HG02678 (cell line): ENCODE results near the gene WNT4.

Experiments used
- ATAC-seq: cut with Tn5 transposase; IDR thresholded peaks from one replicate; pipeline ENCODE4 v1.9.1; 2021; ENCODE audit warnings: mild to moderate bottlenecking, moderate library complexity; ENCODE audit not compliant: unreplicated experiment

Gene WNT4

GRCh38 chr1:22164841-22165808 is 22.2 kb upstream of the WNT4 start:
- no peak for ATAC-seq

DNA sequence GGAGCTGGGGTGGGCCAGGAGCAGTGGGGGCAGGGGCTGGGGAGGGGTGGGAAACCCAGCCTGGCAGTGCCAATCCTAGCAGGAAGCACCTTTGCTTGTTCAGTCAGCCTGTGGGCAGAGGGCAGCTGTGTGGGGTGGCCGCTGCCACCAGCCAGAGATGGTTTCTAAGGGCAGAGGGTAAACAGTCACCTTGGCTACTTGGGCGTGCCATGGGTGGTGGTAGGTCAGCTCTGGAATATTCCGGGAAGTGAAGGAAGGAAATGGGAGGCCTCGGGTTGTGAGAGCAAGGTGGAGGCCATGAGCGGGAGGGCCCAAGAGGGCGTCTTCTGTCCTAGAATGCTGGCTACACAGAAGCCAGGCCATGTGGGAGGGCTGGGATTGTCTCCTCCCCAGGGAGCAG is 20.7 kb upstream of the WNT4 start:
- ATAC-seq, result no peak

DNA sequence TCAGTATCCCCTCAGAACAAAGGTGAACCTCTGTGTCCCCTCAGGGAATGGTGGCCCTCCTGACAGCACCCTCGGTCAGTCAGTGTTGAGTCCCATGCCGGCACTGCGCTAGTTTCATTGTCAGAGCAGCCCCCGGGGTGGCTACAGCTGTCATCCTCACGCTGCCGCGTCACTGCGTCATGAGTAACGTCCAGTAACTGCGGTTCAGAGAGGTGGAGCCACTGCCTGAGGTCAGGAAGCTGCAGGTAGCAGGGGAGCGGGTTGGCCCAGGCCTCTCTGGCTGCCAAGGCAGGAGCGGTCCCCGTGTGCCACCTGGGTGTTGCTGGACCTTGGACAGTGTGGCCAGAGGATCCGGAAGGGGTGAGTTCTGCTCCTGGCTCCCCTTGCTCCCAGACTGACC is 20.2 kb upstream of the WNT4 start:
- ATAC-seq, result no peak

GRCh38 chr1:22159891-22160290 is 17.0 kb upstream of the WNT4 start:
- ATAC-seq, result no peak

DNA sequence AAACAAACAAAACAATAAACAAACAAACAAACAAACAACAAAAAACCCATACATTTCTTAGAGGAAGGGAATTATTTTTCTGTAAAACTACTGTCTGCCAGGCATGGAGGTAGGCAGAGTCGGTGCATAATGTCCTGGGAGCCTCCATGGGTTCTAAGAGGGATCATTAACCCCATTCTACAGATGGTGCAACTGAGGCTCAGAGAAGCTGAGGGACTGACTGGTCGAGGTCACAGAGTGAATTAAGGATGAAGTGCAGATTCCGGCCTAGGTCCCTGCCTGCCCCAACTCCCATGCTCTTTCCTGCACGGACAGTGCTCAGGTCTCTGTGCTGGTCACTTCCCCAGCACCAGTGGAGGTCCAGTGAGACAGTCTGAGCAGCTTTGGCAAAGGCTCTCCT is 15.8 kb upstream of the WNT4 start:
- ATAC-seq, result no peak

DNA sequence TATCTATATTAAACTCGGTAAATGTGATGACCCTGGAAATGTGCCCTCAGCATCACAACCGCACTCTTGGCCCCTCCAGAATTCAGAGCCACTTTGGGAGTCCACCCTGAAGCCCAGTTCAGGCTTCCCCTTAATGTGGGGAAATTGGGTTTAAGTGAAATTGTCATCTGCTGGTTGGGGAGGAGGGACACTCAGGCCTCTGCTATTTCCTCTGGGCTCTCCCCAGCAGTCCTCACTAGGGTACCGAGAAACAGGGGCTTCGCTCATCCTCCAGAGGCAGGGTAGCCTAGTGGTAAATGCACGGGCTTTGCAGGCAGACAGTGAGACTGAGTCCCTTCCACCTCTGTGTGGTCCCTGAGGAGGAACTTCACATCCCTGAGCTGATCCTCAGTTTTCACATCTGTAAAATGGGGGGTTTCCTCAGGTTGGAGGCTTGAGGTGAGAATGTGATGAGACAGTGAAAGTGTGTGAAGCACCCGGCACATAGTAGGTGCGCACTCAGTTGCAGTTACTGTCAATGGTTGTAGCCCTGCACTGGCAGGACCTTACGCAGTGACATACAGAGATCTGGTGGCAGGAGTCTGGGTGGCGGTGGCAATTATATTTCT is 14.6 kb upstream of the WNT4 start:
- no peak for ATAC-seq

- ATAC-seq, result no peak
Observed at GRCh38 chr1:22155517-22155916, 12.6 kb upstream of the WNT4 start.

GRCh38 chr1:22154626-22155025 is 11.7 kb upstream of the WNT4 start:
- no peak for ATAC-seq

GRCh38 chr1:22153660-22154437 is 11.0 kb upstream of the WNT4 start:
- no peak for ATAC-seq

DNA sequence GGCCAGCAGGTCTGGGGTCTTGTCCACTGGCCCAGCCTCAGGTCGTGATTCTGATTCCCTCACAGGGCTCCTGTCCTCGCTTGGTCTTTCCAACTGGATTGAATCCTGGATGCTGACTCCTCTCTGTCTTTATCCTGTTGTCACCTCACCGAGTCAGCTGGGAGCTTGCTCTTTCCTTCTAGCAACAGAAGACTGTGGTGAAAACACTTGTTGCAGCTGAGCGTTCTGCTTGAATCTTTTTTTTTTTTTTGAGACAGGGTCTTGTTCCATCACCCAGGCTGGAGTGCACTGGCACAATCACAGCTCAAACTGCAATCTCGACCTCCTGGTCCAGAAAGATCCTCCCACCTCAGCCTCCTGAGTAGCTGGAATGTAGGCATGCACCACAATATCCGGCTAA is 8.0 kb upstream of the WNT4 start:
- no peak for ATAC-seq

GRCh38 chr1:22142315-22143064 is 407 bp downstream of the WNT4 start:
- peak; percentile 21 for ATAC-seq

DNA sequence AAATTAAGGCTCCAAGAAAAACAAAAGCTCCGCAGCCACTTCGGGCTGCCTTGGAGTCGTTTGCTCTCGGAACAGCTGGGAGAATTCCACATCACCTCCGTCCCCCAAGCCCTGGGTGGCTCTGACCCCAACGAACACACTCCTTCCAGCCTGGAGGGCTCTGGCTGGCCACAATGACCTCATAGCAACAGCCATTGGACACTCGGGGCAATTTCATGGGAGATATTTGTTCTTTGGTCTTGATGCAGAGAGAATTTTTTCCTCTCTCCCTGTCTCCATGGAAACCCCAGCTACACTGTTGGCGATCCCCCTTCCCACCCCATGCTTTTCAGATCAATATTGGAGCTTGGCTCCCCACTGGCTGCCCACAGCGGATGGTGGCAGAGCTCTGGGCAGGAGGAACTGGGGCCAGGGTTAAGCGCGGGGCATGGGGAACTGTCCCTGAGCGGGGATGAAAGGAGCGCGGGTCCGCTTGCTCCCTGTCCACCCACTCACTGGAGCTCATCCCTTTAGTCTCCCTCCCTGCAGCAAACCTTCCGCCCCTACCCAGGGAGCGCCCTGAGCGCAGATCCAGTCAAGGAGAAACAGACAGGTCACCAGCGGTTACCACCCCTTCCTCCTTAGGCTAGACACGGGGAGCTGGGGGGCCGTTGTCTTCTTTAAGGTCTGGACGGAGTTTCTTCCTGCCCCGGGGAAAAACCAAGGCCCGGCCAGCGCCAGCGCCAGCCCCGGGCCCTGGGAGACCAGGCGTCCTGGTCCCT is 1.2 kb downstream of the WNT4 start:
- no peak for ATAC-seq

DNA sequence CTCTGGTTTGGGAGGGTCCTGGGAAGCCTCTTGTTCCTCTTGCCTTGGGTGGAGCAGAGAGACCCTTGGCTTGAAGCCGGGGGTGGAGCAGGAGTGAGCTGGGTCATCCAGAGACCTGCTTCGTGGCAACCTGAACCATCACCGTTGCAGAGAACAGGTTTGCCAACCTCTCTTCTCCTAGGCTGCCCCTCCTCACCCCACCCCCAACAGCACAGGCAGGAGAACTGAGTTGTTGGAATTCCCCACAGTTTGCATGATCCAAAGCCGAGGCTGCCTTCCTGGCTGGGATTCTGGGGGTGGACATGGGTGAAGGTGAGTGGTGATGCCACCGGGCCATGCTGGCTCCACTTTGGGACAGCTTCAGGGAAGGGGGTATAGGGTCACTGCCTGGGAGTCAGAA is 2.2 kb downstream of the WNT4 start:
- ATAC-seq, result no peak

DNA sequence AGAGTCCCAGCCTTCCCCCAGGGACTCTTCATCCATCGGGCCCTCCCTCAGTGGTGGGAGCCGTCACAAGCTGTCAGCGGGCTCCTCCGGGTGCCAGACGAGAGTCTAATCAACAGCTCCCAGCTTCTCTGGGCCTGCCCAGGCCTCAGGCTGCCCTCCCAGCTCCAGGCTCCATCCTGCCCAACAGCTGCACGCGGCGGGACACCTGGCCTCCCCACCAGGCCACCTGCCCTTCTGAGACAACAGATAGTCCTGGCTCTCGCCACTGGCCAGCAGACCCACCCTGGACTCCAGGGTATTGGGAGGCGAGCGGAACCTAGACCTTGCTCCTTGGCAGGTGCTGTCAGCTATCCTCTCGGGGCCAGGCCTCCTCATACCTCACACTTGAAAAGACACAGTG is 3.1 kb downstream of the WNT4 start:
- ATAC-seq, result no peak

GRCh38 chr1:22139066-22139594 is 3.8 kb downstream of the WNT4 start:
- ATAC-seq, result no peak

DNA sequence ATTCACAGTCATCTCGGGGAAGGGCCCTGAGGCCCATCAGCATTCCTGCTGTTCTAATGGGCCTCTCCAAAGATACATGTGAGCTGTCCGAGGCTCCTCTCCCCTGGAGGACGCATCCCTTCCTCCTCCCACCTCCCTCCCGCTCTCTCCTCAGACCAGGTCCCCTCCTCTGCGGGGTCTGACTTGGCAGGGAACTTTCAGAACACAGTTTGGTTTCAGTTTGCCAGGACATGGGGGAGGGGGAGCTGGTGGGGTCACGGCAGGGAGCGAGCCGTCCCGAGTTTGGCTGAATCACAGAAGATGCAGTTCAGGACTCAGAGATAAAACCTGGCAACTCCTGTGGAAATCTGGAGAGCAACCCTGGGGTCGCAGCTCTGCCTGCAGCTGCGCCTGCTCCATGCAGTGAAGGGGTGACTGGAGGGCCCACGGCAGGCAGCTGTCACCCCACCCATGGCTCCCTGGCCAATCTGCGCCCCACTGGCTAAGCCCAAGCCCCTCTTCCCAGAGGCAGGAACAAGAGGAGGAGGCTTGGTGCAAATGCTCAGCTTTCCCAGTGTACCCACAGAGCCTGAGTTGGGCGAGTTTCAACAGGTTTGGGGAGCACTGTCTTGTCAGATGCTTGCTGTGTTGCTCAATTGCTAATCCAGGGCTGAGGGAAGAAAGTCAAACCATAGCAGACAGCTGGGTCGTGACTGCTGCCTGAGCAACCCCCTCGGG is 5.7 kb downstream of the WNT4 start:
- no peak for ATAC-seq

GRCh38 chr1:22133931-22134324 is 9.0 kb downstream of the WNT4 start:
- no peak for ATAC-seq

DNA sequence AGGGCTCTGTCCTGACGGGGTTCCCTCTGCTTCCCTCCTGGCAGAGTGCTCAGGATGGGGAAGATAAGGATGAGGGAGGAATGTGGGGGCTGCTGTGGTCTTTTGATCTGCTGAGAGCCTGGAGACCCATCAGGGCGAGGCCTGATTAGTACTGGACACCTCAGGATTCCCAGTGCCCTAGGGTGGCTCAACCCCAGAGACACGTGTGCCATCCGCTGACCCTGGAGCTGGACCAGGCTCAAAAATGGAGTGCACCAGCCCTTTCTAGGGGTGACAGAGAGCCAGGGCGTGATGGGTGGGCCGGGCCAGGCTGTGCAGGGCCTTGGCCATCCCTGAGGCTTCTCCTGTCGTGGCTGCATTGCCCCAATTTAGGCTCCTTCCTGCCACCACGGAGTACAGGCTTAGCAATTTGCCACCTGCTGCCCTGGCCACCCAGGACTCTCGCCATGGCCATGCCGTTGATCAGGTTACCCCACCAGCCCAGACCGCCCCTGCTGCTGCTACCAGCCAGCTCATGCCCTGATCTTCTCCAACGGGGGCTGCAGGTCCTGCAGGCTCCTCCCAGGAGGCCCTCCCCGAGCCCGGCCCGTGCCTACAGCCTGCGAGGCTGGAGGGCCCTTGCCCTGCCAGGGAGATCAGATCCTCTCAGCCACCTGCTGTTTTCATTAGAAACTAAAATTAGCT is 9.5 kb downstream of the WNT4 start:
- ATAC-seq, result no peak
